Activated T-helper 2 cell treated with anti-CD3 and anti-CD28 coated beads, Interferon-gamma antibody, Interleukin-2, Interleukin-4, amounts not matched to agents 10 μg/mL and 5 μg/mL and 100 μg/mL, durations not matched to agents 14 hours and 24 hours and 36 hours (primary cell): ENCODE results near the gene CTNNA2. TPM values are rescaled to one million over a fixed set of nuclear protein-coding genes. Genes with fewer than 3 reads are reported as not detected.

ENCODE experiments used
- DNase-seq: peaks from one replicate; pipeline ENCODE4 v3.0.0; 2021; ENCODE audit warnings: low spot score
- H3K27ac Mint-ChIP-seq: one replicate; pipeline ENCODE4 v1.8.0; 2021; ENCODE audit warnings: mixed read lengths
- H3K27me3 Mint-ChIP-seq: one replicate; pipeline ENCODE4 v1.8.0; 2021; ENCODE audit warnings: low read depth, mixed read lengths
- H3K36me3 Mint-ChIP-seq: one replicate; pipeline ENCODE4 v1.8.0; 2021; ENCODE audit warnings: low read depth, mixed read lengths
- H3K4me1 Mint-ChIP-seq: one replicate; pipeline ENCODE4 v1.8.0; 2021; ENCODE audit warnings: low read depth, mixed read lengths
- H3K4me3 Mint-ChIP-seq: one replicate; pipeline ENCODE4 v1.8.0; 2021; ENCODE audit warnings: low read depth, mild to moderate bottlenecking, moderate library complexity, mixed read lengths
- H3K9me3 Mint-ChIP-seq: one replicate; pipeline ENCODE4 v1.8.0; 2021; ENCODE audit warnings: mixed read lengths
- intact Hi-C: fragments of 100-400 bp; cut with micrococcal nuclease; formaldehyde crosslinking; loops from one replicate; pipeline ENCODE4 v1.15.1; 2023
- total RNA-seq: library from RNA; stranded (reverse); gene quantifications from 2 replicates; pipeline ENCODE4 v1.2.3, GENCODE V29; 2022

Gene CTNNA2
- total RNA-seq, 1 donor from 2014 or later = not detected

DNA sequence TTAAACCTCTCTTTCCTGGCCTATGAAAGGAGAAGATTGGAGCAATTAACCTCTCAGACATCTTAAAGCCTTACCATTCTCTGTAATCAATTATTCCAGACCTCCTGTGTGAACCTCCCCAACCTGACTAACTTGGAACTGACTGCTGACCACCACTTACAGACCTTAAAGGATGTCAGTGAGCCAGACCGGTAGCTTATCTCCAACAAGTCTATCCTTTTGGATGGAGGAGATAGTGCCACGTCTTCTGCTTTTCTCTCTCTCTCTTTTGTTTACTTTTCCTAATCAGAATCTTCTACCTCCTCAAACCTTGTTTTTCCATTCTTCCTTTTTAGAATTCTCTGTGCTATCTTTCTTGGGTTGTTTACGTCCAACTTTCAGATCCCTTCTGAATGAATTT, 734.5 kb downstream of the CTNNA2 start:
- H3K9me3 Mint-ChIP-seq = no peaks in the 10 kb centered on the region

DNA sequence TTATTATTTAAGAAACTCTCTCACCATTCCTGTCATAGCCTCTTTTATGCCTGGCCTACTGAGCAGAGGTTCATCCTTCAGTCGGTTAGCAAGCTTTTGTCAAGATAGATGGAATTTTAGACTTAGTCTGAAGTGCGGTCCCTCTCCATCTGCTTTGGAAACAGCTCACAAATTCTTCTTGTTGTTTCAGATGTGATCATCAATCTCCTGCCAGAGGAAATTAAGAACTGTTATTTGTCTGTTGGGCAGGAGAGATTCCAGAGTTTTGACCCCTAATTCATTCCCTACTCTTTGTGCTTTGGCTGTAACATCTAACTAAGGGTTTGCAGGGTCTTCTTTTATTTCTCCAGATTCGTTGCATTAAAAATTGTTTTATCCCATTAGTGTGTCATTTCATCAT, 735.3 kb downstream of the CTNNA2 start:
- H3K9me3 Mint-ChIP-seq = no peaks in the 10 kb centered on the region
- no peaks in the 10 kb centered on the region for H3K27me3 Mint-ChIP-seq
- intact Hi-C loops = no loop called here
- H3K36me3 Mint-ChIP-seq = no peaks in the 10 kb centered on the region
- H3K27ac Mint-ChIP-seq = no peak overlapping the region
- H3K4me3 Mint-ChIP-seq = no peak overlapping the region
- H3K4me1 Mint-ChIP-seq = no peaks in the 10 kb centered on the region
- DNase-seq = no peak

More for the DNA sequence above, 734.5 kb downstream of the CTNNA2 start:
- intact Hi-C loops = no loop called here
- Mint-ChIP-seq H3K4me3 (no peak overlapping the region), H3K36me3 (no peaks in the 10 kb centered on the region), H3K27ac (no peak overlapping the region), H3K27me3 (no peaks in the 10 kb centered on the region), H3K4me1 (no peaks in the 10 kb centered on the region)
- no peak for DNase-seq

GRCh38 chr2:80252294-80252986, 739.6 kb downstream of the CTNNA2 start:
- no peak for DNase-seq
- intact Hi-C loops = no loop called here
- Mint-ChIP-seq H3K4me3 (no peak overlapping the region), H3K9me3 (peaks cover 4% of the 10 kb centered on the region), H3K27ac (no peak overlapping the region), H3K4me1 (no peaks in the 10 kb centered on the region), H3K36me3 (no peaks in the 10 kb centered on the region), H3K27me3 (no peaks in the 10 kb centered on the region)

DNA sequence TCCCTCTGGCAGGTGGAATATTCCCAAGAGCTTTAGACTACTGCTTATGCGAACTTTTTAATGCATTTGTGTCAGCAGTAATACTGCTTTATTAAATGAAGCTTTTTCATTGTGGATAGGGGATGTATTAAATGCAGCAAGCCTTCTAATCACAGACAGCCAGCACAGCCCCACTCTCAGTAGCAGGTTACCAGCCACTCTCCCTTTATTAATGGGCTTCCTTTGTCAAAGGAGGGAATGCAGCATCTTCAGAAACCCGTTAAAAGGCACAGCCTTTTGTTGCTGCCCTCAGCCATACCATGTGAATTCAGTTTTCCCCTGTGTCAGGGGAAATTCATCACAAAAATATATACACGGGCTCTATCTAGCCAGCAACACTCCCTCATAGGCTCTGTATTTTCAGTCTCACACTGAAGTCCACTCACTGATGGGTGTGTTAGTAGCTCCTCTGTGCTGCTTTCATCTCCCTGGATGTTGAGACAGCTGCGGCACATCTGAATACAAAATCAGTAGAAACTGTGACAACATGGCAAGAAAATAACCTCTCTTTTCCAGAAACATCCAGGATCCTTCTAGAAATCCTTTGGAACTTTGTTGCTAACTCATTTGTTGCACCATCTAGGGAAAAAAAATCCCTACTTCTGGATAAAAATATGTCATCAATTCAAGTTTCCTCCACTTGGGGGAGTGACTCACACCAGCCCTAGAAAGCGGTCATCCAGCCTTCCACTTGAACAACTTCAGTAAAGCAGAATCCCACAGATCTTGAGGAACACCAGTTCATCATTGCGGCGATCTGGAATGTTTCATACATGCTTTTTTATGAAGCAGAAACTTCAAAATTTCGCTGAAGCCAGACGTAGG, 743.3 kb downstream of the CTNNA2 start:
- intact Hi-C loops = no loop called here
- Mint-ChIP-seq H3K4me3 (no peak overlapping the region), H3K27me3 (no peaks in the 10 kb centered on the region), H3K27ac (no peak overlapping the region), H3K4me1 (no peaks in the 10 kb centered on the region), H3K36me3 (no peaks in the 10 kb centered on the region), H3K9me3 (peaks cover 4% of the 10 kb centered on the region)
- no peak for DNase-seq

GRCh38 chr2:80256782-80257167, 743.9 kb downstream of the CTNNA2 start:
- Mint-ChIP-seq H3K36me3 (no peaks in the 10 kb centered on the region), H3K4me3 (no peak overlapping the region), H3K27ac (no peak overlapping the region), H3K4me1 (no peaks in the 10 kb centered on the region), H3K9me3 (peaks cover 4% of the 10 kb centered on the region), H3K27me3 (no peaks in the 10 kb centered on the region)
- no peak for DNase-seq
- intact Hi-C loops = no loop called here

- no peaks in the 10 kb centered on the region for H3K27me3 Mint-ChIP-seq
- H3K27ac Mint-ChIP-seq = no peak overlapping the region
- no peak for DNase-seq
- H3K4me1 Mint-ChIP-seq = no peaks in the 10 kb centered on the region
- intact Hi-C loops = no loop called here
- H3K9me3 Mint-ChIP-seq = peaks cover 5% of the 10 kb centered on the region
- H3K36me3 Mint-ChIP-seq = no peaks in the 10 kb centered on the region
- no peak overlapping the region for H3K4me3 Mint-ChIP-seq
These were observed 744.6 kb downstream of the CTNNA2 start for GRCh38 chr2:80257450-80257849.

DNA sequence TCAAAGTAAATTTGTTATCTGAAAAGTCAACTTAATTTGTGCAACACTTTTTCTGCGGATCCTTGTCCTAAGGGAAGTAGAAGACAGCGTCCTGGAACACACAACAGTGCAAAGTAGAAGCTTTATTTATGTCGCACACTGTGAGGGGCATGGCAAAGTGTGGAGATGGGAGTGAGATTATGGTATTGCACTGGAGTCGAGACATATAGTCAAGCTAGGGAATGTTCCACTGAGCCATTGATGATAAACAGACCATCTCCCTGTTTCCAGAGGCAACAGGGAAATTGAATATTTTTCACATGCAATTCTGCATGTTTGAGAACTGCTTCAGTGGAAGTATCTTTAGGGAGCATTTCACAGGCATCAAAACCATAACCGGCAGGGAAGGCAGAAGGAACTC, 745.5 kb downstream of the CTNNA2 start:
- H3K4me1 Mint-ChIP-seq = no peaks in the 10 kb centered on the region
- DNase-seq = no peak
- H3K4me3 Mint-ChIP-seq = no peak overlapping the region
- H3K36me3 Mint-ChIP-seq = no peaks in the 10 kb centered on the region
- intact Hi-C loops = no loop called here
- H3K27ac Mint-ChIP-seq = no peak overlapping the region
- peaks cover 10% of the 10 kb centered on the region for H3K9me3 Mint-ChIP-seq
- H3K27me3 Mint-ChIP-seq = no peaks in the 10 kb centered on the region

- Mint-ChIP-seq H3K4me1 (no peaks in the 10 kb centered on the region), H3K36me3 (no peaks in the 10 kb centered on the region), H3K4me3 (no peak overlapping the region), H3K27ac (no peak overlapping the region), H3K27me3 (no peaks in the 10 kb centered on the region), H3K9me3 (peaks cover 7% of the 10 kb centered on the region)
- no peak for DNase-seq
- intact Hi-C loops = no loop called here
These were observed 745.9 kb downstream of the CTNNA2 start for GRCh38 chr2:80258793-80259192.

GRCh38 chr2:80259292-80259691, 746.4 kb downstream of the CTNNA2 start:
- H3K27me3 Mint-ChIP-seq = no peaks in the 10 kb centered on the region
- intact Hi-C loops = no loop called here
- H3K27ac Mint-ChIP-seq = no peak overlapping the region
- peaks cover 7% of the 10 kb centered on the region for H3K9me3 Mint-ChIP-seq
- no peak for DNase-seq
- H3K4me1 Mint-ChIP-seq = no peaks in the 10 kb centered on the region
- no peak overlapping the region for H3K4me3 Mint-ChIP-seq
- no peaks in the 10 kb centered on the region for H3K36me3 Mint-ChIP-seq

DNA sequence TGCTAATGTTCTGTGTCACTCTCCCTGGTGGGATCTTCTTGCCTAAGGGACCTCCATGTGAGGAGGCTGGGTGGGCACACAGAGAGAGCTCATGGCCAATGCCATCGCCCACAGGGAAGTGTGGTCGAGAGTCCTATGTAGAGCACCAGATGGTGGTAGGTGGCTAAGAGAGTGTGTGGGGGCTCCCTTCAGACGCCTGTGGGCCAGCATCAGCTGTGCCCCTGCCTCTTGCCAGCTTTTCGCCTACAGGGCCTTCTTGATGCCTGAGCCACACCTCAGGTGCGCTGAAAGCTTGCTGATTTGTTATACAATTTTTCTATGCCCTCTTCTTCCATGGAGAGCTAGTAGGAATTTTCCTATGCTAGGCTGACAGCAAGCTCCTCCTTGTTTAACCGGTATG, 753.4 kb downstream of the CTNNA2 start:
- H3K4me3 Mint-ChIP-seq = no peak overlapping the region
- no peaks in the 10 kb centered on the region for H3K4me1 Mint-ChIP-seq
- H3K9me3 Mint-ChIP-seq = peaks cover 45% of the 10 kb centered on the region
- intact Hi-C loops = no loop called here
- DNase-seq = no peak
- no peaks in the 10 kb centered on the region for H3K36me3 Mint-ChIP-seq
- H3K27ac Mint-ChIP-seq = no peak overlapping the region
- H3K27me3 Mint-ChIP-seq = no peaks in the 10 kb centered on the region

DNA sequence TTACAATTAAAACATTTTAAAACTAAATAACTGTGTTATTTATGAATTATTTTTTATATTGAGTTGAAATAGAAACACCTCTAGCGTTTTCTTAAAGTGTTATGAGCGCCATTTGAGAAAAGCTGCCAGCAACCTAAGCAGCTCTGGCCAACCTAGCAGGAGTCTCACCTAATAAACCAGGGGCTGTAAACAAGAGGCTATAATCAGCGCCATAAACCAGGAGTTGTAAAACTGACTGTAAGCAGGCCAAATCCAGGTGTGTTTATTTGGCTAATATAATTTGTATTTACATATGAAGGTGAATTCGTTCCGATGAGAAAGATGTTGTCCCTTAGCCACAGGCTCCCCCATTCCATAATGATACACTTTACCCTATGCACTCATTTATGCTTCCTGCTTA, 757.0 kb downstream of the CTNNA2 start:
- Mint-ChIP-seq H3K4me3 (no peak overlapping the region), H3K9me3 (peaks cover 37% of the 10 kb centered on the region), H3K27me3 (no peaks in the 10 kb centered on the region), H3K4me1 (no peaks in the 10 kb centered on the region), H3K27ac (no peak overlapping the region), H3K36me3 (no peaks in the 10 kb centered on the region)
- no peak for DNase-seq
- intact Hi-C loops = no loop called here

GRCh38 chr2:80280598-80280997, 767.7 kb downstream of the CTNNA2 start:
- Mint-ChIP-seq H3K36me3 (no peaks in the 10 kb centered on the region), H3K4me3 (no peak overlapping the region)
- no peak for DNase-seq

DNA sequence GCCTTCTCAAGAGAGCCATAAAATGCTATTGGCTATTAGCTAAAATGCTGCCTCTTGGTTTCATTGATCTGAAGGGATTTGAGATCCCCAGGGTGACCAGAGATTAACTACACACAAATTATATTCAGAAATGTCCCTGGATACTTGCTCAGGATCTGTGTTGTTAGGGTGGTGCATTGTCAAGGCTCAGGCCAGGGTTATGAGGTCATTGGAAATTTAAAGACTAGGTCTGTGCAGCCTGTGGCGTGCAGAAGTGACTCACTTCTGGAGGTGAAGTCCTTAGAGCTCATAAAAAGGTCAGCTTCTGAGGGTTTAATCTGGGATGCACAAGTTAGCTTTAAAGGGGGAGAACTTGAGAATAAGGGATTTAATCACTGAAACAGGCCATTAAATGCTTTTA, 768.2 kb downstream of the CTNNA2 start:
- Mint-ChIP-seq H3K27me3 (no peaks in the 10 kb centered on the region), H3K9me3 (peaks cover 3% of the 10 kb centered on the region)

More at GRCh38 chr2:80280598-80280997, 767.7 kb downstream of the CTNNA2 start:
- H3K9me3 Mint-ChIP-seq = peaks cover 3% of the 10 kb centered on the region
- H3K27ac Mint-ChIP-seq = no peak overlapping the region
- no peaks in the 10 kb centered on the region for H3K27me3 Mint-ChIP-seq
- intact Hi-C loops = no loop called here
- no peaks in the 10 kb centered on the region for H3K4me1 Mint-ChIP-seq

More for the DNA sequence above, 768.2 kb downstream of the CTNNA2 start:
- intact Hi-C loops = no loop called here
- DNase-seq = no peak
- no peaks in the 10 kb centered on the region for H3K4me1 Mint-ChIP-seq
- no peak overlapping the region for H3K27ac Mint-ChIP-seq
- no peaks in the 10 kb centered on the region for H3K36me3 Mint-ChIP-seq
- H3K4me3 Mint-ChIP-seq = no peak overlapping the region
